Activated CD4-positive, alpha-beta T cell treated with anti-CD3 and anti-CD28 coated beads, Interleukin-2, amount 10 ng/mL, durations not matched to agents 7 days and 5 days (primary cell): ENCODE results near the gene WNT3. TPM values are rescaled to one million over a fixed set of nuclear protein-coding genes. Genes with fewer than 3 reads are reported as not detected.

Experiments
- CTCF ChIA-PET: fragments of 350-600 bp; sonication (Branson Sonifier 250); formaldehyde crosslinking; loops from one replicate; lab custom pipeline; 2021; ENCODE audit warnings: antibody characterized with exemption; lab: Charles Lee
- POLR2A ChIA-PET: fragments of 350-600 bp; sonication (Branson Sonifier 250); formaldehyde crosslinking; loops from one replicate; lab custom pipeline; 2021; ENCODE audit warnings: antibody characterized with exemption; lab: Charles Lee
- DNase-seq: peaks from one replicate; pipeline ENCODE4 v3.0.0-alpha.2; 2020
- H3K27ac Mint-ChIP-seq: one replicate; pipeline ENCODE4 v1.8.0; 2021; ENCODE audit warnings: mild to moderate bottlenecking, moderate library complexity, mixed read lengths
- H3K27me3 Mint-ChIP-seq: one replicate; pipeline ENCODE4 v1.8.0; 2021; ENCODE audit warnings: mixed read lengths
- H3K36me3 Mint-ChIP-seq: one replicate; pipeline ENCODE4 v1.8.0; 2021; ENCODE audit warnings: low read depth, mixed read lengths
- H3K4me1 Mint-ChIP-seq: one replicate; pipeline ENCODE4 v1.8.0; 2021; ENCODE audit warnings: mixed read lengths
- H3K4me3 Mint-ChIP-seq: one replicate; pipeline ENCODE4 v1.8.0; 2021; ENCODE audit warnings: mild to moderate bottlenecking, moderate library complexity, mixed read lengths
- H3K9me3 Mint-ChIP-seq: one replicate; pipeline ENCODE4 v1.8.0; 2021; ENCODE audit warnings: mixed read lengths
- total RNA-seq, 2 experiments: library from RNA; stranded (reverse); gene quantifications; one replicate each; pipeline ENCODE4 v1.2.3, GENCODE V29; 2021

WNT3 gene
- total RNA-seq, 2 experiments from 2014 or later, result not detected

- H3K27me3 Mint-ChIP-seq, result no peaks in the 10 kb centered on the region
- CTCF ChIA-PET, result interaction anchor here (0.9 to 1.3 kb wide), 3 partner anchors 10 to 12 kb away, joined by 3 to 5 read pairs (median 3); no protein-coding TSS in a partner anchor
- no peaks in the 10 kb centered on the region for H3K4me1 Mint-ChIP-seq
- H3K27ac Mint-ChIP-seq, result no peak overlapping the region
- no peak overlapping the region for H3K4me3 Mint-ChIP-seq
- POLR2A ChIA-PET, result no interaction called here
- H3K9me3 Mint-ChIP-seq, result no peaks in the 10 kb centered on the region
- DNase-seq, result no peak
- no peaks in the 10 kb centered on the region for H3K36me3 Mint-ChIP-seq
Observed at GRCh38 chr17:46787478-46787877, 31.0 kb downstream of the WNT3 start.

GRCh38 chr17:46785696-46786095 is 32.8 kb downstream of the WNT3 start:
- Mint-ChIP-seq H3K27ac (no peak overlapping the region), H3K36me3 (no peaks in the 10 kb centered on the region), H3K4me3 (no peak overlapping the region), H3K4me1 (no peaks in the 10 kb centered on the region), H3K27me3 (no peaks in the 10 kb centered on the region), H3K9me3 (no peaks in the 10 kb centered on the region)
- no peak for DNase-seq
- ChIA-PET POLR2A (no interaction called here), CTCF (no interaction called here)

- H3K27ac Mint-ChIP-seq, result no peak overlapping the region
- DNase-seq, result no peak
- no peaks in the 10 kb centered on the region for H3K27me3 Mint-ChIP-seq
- H3K4me1 Mint-ChIP-seq, result no peaks in the 10 kb centered on the region
- CTCF ChIA-PET, result interaction anchor here (0.6 kb wide), 1 partner anchor 13 kb away, joined by 3 read pairs; no protein-coding TSS in a partner anchor
- H3K4me3 Mint-ChIP-seq, result no peak overlapping the region
- H3K36me3 Mint-ChIP-seq, result no peaks in the 10 kb centered on the region
- H3K9me3 Mint-ChIP-seq, result no peaks in the 10 kb centered on the region
- POLR2A ChIA-PET, result no interaction called here
Observed at GRCh38 chr17:46783031-46783593, 35.4 kb downstream of the WNT3 start.

- CTCF ChIA-PET, result interaction anchor here (0.6 kb wide), 1 partner anchor 14 kb away, joined by 3 read pairs; no protein-coding TSS in a partner anchor
- H3K4me1 Mint-ChIP-seq, result no peaks in the 10 kb centered on the region
- no peak overlapping the region for H3K4me3 Mint-ChIP-seq
- no peaks in the 10 kb centered on the region for H3K9me3 Mint-ChIP-seq
- H3K36me3 Mint-ChIP-seq, result no peaks in the 10 kb centered on the region
- H3K27ac Mint-ChIP-seq, result no peak overlapping the region
- peaks cover 3% of the 10 kb centered on the region for H3K27me3 Mint-ChIP-seq
- POLR2A ChIA-PET, result no interaction called here
- peak; percentile 26 for DNase-seq
Observed at GRCh38 chr17:46782250-46782953, 36.1 kb downstream of the WNT3 start.

- Mint-ChIP-seq H3K36me3 (no peaks in the 10 kb centered on the region), H3K4me1 (no peaks in the 10 kb centered on the region), H3K4me3 (no peak overlapping the region), H3K27ac (no peak overlapping the region), H3K27me3 (peaks cover 6% of the 10 kb centered on the region), H3K9me3 (no peaks in the 10 kb centered on the region)
- POLR2A ChIA-PET, result no interaction called here
- CTCF ChIA-PET, result no interaction called here
- no peak for DNase-seq
Observed at GRCh38 chr17:46780003-46780373, 38.5 kb downstream of the WNT3 start.

GRCh38 chr17:46777943-46778915 is 40.3 kb downstream of the WNT3 start:
- DNase-seq, result no peak
- H3K9me3 Mint-ChIP-seq, result no peaks in the 10 kb centered on the region
- no peaks in the 10 kb centered on the region for H3K36me3 Mint-ChIP-seq
- H3K4me1 Mint-ChIP-seq, result peaks cover 1% of the 10 kb centered on the region
- H3K27me3 Mint-ChIP-seq, result peaks cover 17% of the 10 kb centered on the region
- ChIA-PET POLR2A (no interaction called here), CTCF (no interaction called here)
- no peak overlapping the region for H3K27ac Mint-ChIP-seq
- H3K4me3 Mint-ChIP-seq, result no peak overlapping the region

- Mint-ChIP-seq H3K4me1 (peaks cover 12% of the 10 kb centered on the region), H3K27me3 (peaks cover 26% of the 10 kb centered on the region), H3K4me3 (no peak overlapping the region), H3K9me3 (no peaks in the 10 kb centered on the region), H3K36me3 (no peaks in the 10 kb centered on the region), H3K27ac (no peak overlapping the region)
- CTCF ChIA-PET, result interaction anchor here (0.6 kb wide), 1 partner anchor 11 kb away, joined by 5 read pairs; no protein-coding TSS in a partner anchor
- POLR2A ChIA-PET, result no interaction called here
- DNase-seq, result no peak
Observed at GRCh38 chr17:46776298-46777005, 42.0 kb downstream of the WNT3 start.

- no peaks in the 10 kb centered on the region for H3K9me3 Mint-ChIP-seq
- H3K27me3 Mint-ChIP-seq, result peaks cover 42% of the 10 kb centered on the region
- H3K36me3 Mint-ChIP-seq, result no peaks in the 10 kb centered on the region
- POLR2A ChIA-PET, result no interaction called here
- no peak for DNase-seq
- H3K4me3 Mint-ChIP-seq, result no peak overlapping the region
- no peak overlapping the region for H3K27ac Mint-ChIP-seq
- H3K4me1 Mint-ChIP-seq, result peaks cover 16% of the 10 kb centered on the region
- CTCF ChIA-PET, result no interaction called here
Observed at GRCh38 chr17:46774108-46774737, 44.3 kb downstream of the WNT3 start.

- no peaks in the 10 kb centered on the region for H3K9me3 Mint-ChIP-seq
- CTCF ChIA-PET, result no interaction called here
Observed at GRCh38 chr17:46773676-46774075, 44.8 kb downstream of the WNT3 start.

GRCh38 chr17:46773221-46773605 is 45.3 kb downstream of the WNT3 start:
- Mint-ChIP-seq H3K36me3 (no peaks in the 10 kb centered on the region), H3K27me3 (peaks cover 50% of the 10 kb centered on the region), H3K4me1 (peaks cover 16% of the 10 kb centered on the region), H3K4me3 (peak overlapping the region; percentile 41), H3K27ac (no peak overlapping the region), H3K9me3 (no peaks in the 10 kb centered on the region)
- no peak for DNase-seq
- ChIA-PET CTCF (no interaction called here), POLR2A (no interaction called here)

More at GRCh38 chr17:46773676-46774075, 44.8 kb downstream of the WNT3 start:
- H3K4me3 Mint-ChIP-seq, result no peak overlapping the region
- no peak for DNase-seq
- H3K36me3 Mint-ChIP-seq, result no peaks in the 10 kb centered on the region
- peaks cover 45% of the 10 kb centered on the region for H3K27me3 Mint-ChIP-seq
- peaks cover 16% of the 10 kb centered on the region for H3K4me1 Mint-ChIP-seq
- POLR2A ChIA-PET, result no interaction called here
- no peak overlapping the region for H3K27ac Mint-ChIP-seq

- H3K36me3 Mint-ChIP-seq, result no peaks in the 10 kb centered on the region
- CTCF ChIA-PET, result no interaction called here
- H3K4me1 Mint-ChIP-seq, result peaks cover 16% of the 10 kb centered on the region
Observed at GRCh38 chr17:46772475-46773220, 45.8 kb downstream of the WNT3 start.

More at GRCh38 chr17:46772475-46773220, 45.8 kb downstream of the WNT3 start:
- peaks cover 50% of the 10 kb centered on the region for H3K27me3 Mint-ChIP-seq
- H3K9me3 Mint-ChIP-seq, result no peaks in the 10 kb centered on the region
- DNase-seq, result no peak
- POLR2A ChIA-PET, result no interaction called here
- H3K4me3 Mint-ChIP-seq, result peak overlapping the region; percentile 71
- H3K27ac Mint-ChIP-seq, result no peak overlapping the region
